Kidney tubule cell (primary cell): ENCODE data around the gene THUMPD2.
A peak's percentile ranks its signal among the peaks of the same experiment; 100 is the strongest.

ENCODE experiments used
- DNase-seq: peaks from one replicate; pipeline ENCODE4 v3.0.0-alpha.2; 2018; ENCODE audit warnings: low spot score

The THUMPD2 gene

DNA sequence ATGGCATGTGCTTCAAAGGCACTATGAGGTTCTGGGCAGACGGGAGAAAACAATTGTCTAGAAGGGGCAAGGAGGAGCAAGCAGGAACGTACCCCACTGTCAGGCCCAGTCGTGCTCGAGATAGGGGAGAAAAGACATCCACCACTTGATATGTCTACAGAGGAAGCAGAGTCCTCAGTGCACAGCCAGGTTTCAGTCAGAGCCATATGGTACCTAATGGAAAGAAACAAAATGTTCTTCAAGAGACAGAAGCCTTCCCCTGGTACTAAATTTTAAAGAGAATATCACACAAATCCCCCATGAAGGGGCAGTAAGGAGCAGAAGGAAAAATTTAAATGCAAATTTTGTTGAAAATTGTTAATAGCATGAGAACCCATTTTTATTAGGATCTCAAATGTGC is 21.9 kb downstream of the THUMPD2 start:
- DNase-seq: no peak

DNA sequence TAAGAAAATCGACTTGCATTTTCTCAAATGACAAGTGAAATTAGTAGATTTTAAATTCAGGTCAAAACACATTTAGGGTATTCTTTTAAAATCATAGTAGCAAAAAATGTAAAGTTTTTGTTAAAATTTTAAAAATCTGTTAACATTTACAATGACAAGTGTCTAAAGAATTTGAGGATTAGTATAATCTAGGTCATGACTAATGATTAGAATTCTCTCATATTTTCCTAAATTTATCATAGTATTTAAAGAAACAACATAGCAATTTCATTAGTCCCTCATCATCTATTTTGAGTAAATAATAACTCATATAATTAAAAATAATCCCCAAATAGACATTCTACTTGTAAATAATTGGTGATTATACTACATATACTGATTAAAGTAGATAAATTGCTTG is 23.6 kb downstream of the THUMPD2 start:
- DNase-seq: no peak

DNA sequence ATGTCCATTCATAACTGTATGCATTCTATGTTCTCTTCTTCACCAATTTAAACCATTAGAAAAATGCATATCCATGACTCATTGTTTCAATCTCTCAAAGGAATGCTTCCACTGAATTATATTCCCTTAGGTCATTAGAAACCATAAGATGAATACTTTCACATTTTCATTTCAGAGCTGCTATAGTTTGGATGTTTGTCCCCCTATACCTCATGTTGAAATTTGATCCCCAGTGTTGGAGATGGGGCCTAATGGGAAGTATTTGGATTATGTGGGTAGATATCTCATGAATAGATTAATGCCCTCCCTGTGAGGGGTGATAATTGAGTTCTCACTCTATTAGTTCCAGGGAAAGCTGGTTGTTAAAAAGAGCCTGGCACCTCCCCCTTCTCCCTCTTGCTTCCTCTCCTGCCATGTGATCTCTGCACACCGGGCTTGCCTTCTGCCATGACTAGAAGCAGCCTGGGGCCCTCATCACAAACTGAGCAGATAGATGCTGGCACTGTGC is 35.7 kb downstream of the THUMPD2 start:
- DNase-seq: no peak

DNA sequence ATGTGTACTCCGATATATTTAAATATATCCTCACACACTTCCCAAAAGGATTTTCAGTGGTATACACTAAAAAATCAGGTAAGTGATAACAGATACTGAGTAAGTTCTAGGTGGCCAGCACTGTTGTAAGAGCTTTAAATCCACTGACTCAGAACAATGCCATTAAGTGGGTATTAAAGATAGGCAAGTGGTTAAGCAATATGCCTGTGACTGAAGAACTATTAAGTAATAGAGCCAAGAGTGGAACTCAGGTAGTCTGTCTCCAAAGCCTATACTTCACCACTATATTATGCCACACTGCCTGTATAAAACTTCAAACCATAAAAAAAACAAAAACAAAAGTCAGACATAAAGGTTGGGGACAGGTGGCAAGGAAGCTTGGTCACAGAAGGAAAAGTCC is 37.2 kb downstream of the THUMPD2 start:
- DNase-seq: no peak

DNA sequence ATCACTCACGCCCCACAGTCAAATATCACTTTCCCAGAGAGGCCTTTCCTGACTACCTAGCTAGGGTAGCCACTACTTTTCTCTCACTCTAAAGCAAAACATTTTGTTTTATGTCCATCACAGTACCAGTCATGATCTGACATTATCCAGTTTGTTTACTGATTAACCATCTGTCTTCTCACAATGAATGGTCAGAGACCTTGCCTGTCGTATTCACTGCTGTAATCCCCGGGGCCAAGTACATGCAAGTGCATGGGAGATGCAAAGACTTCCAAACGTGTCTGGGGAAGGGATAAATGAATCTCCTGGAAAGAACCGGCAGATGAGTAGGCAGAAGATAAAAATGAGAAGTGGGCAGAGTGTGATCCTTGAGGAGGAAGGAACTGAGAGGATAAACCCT is 39.7 kb downstream of the THUMPD2 start:
- DNase-seq: peak; percentile 40

DNA sequence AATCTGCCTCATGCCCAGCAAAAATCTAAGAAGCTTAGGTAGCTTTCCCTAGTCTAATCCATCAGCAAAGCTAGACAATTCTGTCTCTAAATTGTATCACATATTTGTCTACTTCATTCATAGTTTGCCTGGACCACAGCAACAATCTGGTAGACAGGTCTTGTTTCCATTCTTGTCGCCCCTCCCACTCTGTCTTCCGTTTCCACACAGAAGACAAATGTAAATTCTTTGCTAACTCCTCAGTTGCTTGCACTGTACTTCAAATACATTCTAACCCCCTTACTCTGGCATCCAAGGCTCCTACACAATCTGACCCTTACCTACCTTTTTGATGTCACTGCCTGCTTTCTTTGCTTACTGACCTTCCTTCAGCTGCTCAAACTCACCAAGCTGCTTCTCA is 40.1 kb downstream of the THUMPD2 start:
- no peak for DNase-seq

DNA sequence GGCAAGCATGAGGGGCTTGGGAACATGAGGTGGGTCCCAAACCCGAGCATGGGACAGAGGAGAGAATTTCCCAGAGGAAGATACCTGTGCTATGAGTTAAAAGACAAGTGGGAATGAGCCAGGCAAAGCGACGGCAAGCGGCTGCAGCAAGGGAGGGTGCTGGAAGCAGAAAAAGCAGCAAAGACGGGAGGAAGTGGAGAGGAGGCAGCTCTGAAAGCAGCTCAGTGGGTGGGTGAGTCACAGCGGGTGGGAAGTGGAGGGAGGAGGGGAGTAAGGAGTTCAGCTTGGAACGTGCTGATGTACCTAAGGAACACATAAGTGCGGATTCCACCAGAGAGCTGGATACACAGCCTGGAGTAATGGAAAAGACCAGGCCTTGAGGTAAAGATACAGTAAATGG is 41.4 kb downstream of the THUMPD2 start:
- peak; percentile 25 for DNase-seq

DNA sequence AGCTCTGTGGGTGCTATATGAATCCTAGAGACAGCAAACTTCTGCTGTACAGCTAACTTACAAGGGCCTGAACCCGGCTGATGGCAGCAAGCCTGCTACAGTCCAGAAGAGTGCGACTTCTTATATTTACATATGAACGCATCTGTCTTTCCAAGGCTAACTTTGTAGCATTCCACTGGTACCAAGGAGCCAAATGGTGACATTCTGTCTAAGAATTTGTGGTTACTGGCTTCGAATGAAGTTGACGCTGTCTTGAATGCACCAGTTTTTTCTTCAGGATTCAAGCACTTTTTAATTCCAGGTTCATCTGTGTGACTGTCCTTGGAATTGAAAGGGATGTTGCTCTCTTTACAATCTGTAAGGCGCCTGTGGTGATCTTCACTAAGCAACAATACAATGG is 42.4 kb downstream of the THUMPD2 start:
- peak; percentile 26 for DNase-seq

DNA sequence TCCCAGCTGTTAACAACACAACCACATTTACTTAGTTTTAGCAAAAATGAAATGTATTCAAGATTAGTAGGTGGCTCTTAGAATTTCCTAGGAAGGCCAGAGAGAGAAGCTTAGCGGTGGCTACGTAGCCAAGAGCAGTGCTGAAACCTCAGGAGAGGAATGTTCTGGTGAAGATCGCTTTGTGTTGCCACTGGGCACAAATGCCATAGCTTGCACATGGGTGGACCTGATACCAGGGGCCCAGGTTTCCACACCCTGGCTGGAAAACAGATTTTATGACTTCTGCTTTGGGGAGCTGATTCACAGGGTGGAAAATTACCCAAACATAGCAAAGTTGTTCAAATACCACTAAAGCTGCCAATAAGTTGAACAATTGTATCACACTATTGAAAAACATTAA is 43.4 kb downstream of the THUMPD2 start:
- DNase-seq: no peak

DNA sequence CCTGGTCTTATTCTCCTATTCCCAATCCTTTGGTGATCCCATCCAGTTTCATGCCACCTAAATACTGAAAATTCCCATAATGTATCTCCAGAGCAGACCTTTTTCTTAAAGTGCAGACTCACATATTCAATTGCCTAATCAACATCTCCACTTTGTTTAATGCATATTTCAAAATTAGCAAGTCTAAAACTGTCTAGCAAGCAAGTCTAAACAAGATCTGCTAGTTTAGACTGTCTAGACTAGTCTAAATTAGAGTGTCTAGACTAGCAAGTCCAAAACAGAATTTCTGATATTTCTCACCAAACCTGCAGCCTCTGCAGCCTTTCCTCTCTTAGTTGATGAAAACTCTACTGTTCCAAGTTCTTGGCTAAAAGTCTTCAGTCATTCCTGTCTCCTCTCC is 44.6 kb downstream of the THUMPD2 start:
- DNase-seq: no peak

DNA sequence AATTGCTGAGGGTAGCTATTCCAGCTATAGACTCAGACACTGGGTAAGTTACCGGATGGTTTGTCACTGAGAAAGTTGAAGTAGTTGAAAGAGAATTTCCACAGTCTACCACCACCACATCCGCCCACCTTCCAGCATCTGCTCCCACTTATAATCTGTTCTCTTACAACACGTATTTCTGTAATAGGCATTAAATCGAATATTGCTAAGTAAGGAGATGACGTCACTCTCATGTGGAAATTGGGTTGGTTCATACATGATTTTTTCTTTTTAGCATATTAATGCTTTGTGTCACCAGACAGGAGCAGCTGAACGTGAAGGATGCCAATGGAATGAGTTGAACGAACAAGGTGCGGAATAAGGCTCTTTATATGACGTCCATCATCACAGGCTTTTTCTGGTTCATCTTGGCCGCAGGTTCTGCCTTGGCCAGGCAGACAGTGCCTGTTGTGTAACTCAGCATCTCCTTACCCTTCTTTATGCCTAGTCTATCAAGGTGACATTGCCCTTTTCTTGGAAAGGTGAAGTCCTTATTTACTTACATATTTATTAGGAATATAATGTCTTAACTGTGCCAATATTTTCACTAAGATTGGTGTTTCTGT is 45.9 kb downstream of the THUMPD2 start:
- no peak for DNase-seq

DNA sequence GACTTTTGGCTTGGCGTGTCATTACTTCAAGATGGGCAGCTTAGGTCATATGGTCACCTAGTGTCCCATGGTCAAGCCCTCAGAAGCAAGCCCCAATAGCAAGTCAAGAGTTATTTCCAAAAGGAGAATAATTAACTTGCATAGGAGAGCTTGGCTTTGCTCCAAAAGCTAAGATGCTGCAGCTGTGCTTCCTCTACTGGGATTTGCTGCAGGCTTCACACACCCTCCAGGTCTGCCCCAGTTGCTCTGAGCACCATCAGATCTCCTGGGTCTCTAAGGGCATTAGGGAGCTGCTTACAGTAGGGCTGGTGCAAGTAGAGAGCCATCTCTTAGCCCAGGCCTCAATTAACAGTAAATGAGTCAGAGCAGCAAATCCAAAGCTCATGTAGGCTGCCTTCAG is 46.6 kb downstream of the THUMPD2 start:
- peak; percentile 21 for DNase-seq

DNA sequence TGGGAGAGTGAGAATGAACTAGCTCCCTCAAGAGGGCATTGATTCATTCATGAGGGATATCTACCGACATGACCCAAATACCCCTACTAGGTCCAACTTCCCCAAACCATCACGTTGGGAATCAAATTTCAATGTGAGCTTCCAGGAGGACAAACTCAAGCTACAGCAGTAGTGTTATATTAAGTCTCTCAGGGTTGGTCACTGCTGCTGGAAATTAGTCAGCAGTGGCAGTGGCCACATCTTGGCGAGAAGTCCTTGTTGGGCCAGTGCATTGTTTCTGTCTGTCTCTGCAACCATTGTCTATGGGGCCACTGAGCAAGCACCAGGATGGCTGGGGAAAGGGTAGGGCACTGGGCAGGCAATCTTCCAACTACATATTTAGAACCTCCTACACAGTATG is 47.5 kb downstream of the THUMPD2 start:
- no peak for DNase-seq

DNA sequence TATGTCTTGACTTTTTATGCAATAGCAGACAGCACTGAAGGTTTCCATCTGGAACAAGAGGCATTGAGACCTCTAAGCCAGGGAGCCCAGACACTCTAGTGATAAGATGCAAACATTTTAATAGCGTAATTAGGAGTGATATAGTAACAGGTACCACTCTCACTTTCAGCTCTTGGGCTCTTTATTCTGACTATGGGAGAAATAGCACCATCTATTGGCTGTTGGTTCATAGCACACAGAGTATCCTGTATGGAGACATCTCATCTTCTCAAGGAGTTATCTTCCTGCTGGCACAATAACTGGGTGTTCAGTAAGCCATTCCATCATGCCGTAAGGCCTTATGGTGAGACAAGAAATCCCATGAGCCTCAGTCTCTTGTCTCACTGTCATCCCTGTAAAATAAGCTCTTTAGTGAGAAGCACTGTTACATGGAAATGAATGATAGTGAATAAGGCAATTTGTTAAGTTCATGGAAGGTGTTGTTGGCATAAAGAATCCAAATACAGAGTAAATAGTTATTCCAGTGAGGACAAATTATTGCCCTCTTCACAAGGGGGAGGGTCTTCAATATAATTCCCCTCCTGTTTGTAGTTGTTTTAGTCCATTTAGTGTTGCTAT is 48.3 kb downstream of the THUMPD2 start:
- DNase-seq: peak; percentile 52

DNA sequence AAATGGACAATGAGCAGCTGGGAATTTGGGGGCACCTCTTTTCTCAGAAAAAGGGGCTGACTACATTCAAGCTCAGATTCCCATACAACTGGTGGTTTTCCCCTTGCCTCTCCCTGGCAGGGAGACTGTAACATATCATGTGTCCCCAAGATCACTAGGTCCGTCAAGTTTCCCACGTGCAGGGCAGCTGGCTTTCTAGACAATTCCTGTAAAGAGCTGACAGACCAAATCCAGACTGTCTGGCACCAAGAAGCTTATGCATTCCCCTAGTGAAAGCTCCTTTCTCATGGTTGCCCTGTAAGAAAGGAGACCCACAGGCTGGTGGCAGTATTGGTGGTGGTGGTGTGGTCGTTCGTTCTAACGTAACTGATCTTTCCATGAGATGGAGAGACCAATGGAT is 48.8 kb downstream of the THUMPD2 start:
- no peak for DNase-seq

DNA sequence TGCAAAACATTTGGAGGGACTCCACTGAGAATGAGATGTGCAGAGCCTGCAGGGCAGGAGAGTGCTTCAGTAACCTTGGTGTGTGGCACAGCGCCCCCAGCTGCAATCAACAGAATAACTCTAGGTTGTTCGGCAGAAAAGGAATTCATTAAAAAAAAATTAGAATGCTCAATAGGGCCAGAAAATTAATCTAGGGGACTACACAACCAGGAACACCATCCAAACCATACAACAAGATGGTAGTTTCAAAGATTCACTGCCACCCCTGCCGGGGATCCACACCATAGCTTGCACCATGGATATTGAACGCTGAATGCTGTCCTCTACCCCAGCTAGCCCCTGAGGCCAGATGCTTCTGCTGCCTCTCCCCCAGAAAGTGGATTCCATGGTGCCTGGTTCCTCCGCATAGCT is 50.1 kb downstream of the THUMPD2 start:
- peak; percentile 45 for DNase-seq

DNA sequence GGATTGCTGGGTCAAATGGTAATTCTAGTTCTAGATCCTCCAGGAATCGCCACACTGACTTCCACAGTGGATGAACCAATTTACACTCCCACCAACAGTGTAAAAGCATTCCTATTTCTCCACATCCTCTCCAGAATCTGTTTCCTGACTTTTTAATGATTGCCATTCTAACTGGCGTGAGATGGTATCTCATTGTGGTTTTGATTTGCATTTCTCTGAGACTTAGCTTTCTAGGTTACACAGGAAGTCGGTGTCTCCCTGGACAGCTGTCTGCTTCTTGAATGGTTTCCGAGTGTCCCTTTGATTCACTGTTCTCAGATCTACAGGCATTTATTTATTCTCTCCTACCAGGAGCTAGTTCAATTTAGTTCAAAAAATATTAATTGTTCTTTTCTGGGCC is 51.0 kb downstream of the THUMPD2 start:
- DNase-seq: peak; percentile 56

DNA sequence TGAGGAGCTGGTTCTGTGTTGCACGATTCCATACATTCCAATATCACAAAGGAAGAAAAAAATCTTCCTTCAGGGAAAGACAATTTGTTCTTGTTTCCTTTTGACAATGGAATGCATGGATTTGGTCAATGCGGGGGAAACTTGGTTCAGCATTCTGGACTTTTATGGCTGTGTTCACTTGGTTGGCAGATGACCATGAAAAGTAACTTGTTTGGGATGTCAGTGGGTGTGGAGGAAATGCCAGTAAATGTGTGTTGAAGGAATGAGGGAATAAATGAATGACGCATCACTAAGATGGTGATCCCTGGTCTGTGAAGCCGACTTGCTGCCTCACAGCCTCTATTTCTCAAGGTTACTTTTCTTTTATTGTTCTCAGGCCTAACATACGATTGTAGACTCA is 53.7 kb downstream of the THUMPD2 start:
- peak; percentile 17 for DNase-seq

DNA sequence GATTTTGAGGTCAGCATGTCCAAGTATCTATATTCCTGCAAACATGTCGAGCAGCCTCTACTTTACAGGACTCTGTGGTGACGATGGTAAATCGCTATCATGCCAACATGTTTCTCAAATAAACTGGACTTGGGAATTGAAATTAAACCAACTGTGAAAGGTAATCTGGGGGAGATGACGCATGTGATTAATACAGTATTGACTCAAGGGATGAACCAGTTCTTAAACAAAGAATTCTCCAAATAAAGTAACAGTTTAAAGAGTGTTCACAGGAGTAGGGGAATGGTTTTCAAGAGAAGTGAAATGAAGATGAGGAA is 54.3 kb downstream of the THUMPD2 start:
- peak; percentile 33 for DNase-seq

DNA sequence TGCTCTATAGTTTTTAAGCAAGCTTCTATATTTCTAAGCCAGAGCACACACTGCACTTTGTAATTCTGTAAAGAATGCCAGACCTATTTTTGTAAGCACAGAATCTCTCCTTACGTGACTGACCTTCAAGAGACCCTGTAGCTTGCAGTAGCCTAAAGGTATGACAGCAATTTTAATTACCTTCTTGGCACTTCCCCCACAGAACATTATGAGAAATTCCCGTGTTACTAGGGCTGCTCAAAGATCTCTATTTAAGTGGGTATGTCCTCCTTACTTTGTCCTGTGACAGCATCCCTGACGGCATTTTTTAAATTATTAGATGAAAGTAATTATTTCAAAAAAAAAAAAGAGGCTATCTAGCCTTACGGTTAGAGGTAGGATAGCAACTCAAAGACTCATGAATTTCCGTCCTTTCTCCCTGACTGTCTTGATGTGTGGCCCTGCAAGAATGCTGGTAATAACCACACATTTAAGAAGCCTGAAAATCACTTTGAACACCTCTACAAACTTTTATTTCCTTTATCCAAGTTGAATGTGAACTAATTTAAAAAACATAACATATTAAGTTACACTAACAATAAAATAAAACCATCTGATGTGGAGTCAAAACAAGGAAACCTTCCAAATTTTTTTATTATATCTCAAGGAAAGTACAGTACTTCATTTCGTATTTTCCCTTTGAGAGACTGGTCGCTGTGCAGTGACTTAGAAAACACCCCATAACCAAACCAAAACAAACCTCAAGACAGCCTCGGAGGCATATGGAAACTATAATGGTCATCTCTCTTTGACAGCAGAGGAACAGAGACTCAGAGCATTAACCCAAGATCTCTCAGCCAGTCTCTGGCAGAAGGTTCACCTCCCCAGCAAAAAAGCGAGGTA is 54.9 kb downstream of the THUMPD2 start:
- peak; percentile 58 for DNase-seq

DNA sequence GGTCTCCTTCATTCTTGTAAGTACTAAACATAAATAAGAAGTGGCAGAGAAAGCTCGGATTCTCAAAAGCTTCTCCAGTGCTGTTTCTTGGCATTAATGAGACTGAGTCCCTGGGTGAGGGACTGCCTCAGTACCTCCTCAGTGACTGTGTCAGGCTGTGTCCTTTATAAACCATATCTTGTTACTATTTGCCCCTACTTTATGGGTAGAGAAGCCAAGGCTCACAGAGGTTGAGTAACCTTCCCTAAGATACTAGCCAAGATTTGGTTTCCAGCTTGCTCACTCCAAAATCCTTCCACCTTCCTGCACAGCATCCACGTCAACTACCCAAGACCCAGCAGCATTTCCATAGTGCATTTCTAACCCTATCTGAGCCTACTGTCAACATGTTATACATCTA is 55.6 kb downstream of the THUMPD2 start:
- no peak for DNase-seq

DNA sequence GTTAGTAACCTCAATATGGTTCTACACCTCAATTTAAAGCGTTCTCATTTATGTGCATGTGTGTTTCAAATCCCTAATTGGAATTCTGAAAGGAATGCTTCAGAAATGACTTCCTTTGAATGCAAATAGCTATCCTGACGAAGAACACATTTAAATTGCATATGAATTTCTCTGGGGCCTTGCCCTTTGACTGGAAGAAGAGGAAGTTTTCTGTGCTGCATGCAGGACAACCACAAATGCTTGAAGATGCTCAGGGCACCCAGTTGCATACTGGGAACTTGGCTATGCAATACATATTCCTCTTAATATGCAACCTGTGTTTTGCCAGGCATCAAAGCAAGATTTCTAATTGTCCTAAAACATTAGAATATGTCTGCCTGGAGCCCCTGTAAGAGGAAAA is 58.1 kb downstream of the THUMPD2 start:
- DNase-seq: no peak

DNA sequence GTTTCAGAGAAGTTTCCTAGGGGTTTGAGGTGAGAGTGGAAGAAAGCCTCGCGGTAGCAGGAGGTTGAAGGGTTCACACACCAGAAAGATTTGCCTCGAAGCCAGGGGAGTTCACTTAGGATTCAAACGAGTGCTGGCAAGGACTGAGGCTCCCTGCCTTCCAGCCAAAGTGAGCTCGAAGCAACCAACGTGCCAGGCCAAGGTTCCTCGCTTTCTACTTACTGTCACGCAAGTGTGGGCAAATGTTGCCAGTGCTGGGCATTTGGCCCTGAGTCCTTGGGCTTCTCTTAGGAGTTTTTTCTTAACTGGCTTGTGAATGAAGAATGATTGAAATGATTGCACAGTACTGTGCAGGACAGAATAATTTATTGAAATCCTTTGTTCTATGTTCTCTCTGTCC is 59.7 kb downstream of the THUMPD2 start:
- DNase-seq: no peak
